ENCODE measurements around the gene ALDH1L1.

The ALDH1L1 gene

DNA sequence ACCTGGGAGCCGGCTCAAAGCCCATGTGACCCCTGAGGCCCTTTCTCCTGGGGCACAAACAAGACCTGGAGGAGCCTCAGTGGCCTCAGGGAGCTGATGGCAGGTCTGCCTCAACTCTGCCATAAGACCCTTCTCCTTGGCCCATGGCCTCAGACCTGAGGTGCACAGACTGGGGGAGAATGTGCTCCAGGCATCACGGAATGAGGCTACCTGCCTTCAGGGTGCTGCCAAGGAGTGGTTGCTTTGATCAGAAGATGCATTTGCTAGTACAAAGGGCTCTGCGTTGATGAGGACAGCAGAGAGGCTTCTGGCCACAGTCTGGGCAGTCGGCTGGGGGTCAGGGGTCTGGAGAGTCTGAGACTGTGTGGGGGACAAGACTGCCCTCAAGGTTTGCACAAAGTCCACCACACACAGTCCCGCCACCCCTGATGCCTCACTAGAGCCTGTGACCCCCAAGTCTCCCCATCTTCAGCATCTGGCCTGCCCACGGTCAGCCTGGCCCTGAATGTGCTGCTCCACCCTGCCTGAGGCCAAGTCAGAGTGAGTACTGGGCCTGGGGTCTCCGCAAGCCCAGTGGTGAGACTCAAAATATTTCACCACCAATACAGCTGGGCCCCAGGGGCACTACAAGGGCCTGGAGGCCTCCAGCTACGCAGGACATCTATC, 26.6 kb downstream of the ALDH1L1 start:
- DNase-seq, result no peak

DNA sequence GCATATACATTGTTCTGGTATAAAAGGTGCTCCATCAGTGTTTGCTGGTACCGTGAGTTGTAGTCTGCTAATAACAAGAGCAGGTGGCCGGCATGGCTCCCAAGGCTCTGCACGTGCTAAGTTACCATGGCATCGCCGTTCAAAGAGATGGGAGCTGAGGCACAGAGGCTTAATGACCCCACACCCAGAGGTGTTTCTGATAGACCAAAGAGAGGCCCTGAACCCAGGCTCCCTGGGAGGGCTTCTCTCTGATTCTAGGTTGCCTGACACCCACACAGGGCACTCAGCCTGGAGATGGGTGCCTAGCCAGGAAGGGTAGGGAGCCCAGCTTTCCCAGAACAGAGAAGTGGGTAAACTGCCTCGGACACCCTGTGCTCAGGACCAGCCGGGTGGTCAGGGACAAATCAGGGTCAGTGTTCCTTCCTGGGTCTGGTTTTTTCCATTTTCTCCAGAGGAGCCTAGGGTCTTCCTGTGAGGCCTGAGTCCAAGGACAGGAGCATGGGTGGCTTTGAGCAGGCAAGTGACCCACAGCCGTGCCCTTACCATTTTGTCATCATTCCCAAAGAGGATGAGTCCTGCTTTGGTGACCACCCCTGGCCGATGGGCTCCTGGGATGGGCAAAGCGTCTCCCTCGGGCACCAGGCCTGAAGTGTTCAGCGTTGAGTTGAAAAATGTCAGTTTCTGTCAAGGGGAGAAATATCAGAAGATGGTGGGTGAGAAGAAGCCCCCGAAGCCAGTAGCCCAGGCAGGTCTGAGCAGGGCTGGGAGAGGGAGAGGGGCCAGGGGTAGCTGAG, 27.3 kb downstream of the ALDH1L1 start:
- no peak for DNase-seq

DNA sequence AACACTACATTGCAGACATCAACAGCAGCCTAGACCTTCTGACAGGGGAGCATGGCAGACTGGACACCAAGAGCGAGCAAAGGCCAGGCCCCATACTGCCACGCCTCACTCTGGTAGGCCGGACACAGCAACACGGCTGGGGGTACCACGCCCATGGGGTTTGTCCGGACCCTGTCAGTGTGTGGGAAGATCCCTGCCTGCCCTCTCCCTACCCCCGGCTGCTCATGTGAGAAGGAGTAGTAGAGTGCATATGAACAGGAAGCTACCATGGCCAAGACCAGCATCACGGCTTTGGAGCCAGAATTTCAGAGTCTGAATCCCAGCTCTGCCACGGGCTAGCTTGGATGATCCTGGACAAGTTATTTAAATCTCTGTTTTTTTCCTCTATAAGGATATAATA, 27.9 kb downstream of the ALDH1L1 start:
- no peak for DNase-seq

DNA sequence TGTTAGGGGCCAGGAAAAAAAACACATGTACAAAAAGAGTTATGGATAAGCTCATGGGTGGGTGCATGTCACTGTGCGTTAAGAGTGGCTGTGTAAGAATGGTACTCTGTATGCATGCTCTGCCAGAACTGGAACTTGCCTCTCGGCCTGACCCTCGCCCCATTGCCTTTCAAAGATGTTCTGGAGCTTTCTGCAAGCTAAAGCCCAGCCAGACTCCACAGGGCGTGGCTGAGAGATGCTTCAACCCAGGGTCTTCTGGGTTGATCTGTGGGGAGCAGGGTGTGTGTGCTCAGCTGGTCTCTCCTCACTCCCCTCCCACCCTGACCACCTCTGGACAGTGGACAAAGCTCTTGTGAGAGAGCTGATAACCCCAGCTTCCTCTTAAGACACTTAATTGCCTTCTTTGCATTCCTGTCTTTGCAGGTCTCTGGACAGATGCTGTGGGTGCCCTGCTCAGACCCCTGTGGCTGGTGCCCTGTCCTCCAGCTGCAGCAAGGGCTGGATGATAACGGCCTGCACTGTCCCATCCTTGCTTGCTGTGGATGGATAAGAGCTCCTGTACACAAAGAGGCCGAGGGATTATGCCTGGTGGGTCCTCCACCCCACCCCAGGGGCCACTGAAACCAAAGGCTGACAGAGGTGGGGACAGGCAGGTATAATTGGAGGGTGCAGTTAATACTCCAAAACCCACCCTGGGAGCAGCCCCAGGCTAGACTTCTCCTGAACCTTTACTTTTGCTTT, 28.7 kb downstream of the ALDH1L1 start:
- no peak for DNase-seq

DNA sequence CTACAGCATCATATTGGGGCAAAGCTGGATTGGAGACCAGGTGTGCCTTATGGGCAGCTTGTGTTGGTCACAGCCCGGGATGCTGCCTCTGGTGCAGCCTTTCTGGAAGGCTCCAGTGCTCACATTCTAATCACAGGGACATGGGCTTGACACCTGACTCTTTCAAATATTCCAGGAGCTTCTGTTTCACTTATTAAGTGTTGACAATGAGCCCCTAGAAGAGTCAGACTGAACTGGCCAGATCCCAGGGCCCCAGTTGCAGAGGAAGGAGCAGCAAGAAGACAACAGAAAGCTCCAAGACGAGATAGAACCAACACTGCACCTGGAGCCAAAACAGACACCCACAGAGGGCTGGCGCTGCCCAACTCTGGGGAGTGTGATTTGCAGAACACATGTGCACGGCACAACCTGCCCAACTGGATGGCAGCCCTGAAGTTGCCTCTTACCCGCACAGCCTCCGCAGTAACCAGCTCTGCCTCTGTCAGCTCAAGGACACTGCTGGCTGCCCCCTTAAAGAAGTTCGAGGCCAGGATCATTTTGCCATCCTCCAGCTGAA, 30.3 kb downstream of the ALDH1L1 start:
- no peak for DNase-seq

DNA sequence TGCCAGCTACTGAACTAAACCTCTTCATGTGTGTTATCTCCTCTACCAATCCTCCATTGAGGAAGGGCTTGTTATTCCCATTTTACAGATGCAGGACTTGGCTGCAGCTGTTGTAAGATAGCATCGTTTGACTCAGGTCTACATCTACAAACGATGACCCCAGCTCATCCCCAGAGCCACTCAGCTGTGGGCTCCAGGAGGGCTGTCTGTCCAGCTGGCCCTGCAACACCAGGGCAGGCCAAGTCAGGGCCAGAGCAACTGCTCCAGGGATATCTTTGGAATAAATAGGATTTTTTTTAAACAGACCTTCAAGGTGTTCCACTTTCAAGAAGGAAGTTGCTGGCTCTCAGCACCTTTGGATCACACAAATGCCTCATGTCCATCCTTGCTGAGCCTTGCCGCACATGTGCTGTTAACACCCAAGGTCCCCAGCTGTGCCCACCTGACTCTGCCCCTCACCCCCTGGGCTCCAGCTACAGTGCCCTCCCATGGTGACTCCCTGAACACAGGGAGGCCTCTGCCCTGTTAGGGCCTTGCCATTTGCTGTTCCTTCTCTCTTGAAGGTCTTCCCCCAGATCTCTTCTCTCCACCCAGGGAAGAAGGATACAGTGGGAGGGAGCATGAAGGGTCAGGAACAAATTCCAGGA, 31.0 kb downstream of the ALDH1L1 start:
- no peak for DNase-seq

DNA sequence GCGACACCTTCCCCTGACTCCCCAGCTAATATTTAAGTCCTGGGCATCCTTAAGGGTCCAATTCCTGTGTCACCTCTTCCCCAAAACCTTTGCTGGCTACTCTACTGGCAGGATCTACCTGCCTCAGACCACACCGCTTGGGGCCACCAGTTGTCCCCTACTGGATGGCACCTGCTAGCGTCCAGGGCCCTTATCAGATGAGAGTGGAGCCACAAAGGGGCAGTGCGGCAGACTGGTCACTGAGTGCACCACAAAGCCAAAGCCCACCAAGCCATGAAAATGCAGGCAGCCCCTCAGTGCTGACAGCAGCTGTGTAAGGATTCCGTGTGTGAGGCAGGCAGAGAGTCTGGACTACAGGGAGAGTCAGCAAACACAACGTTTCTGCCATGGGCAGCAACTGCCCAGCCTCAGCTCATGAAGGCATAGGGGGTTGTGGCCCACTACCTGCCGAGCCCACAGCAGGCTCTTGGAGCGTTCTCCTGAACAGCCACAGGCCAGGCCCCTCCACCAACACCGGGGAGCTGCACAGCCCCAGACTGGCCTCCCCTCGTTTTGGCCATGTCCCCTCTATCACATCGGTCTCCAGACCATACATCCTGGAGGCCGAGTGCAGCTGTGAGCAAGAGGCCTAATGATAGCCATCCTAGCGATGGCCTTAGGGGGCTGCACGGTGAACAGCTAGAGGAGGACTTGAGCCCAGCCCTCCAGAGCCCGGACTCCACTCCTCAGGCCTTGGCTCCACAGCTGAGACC, 32.3 kb downstream of the ALDH1L1 start:
- no peak for DNase-seq

DNA sequence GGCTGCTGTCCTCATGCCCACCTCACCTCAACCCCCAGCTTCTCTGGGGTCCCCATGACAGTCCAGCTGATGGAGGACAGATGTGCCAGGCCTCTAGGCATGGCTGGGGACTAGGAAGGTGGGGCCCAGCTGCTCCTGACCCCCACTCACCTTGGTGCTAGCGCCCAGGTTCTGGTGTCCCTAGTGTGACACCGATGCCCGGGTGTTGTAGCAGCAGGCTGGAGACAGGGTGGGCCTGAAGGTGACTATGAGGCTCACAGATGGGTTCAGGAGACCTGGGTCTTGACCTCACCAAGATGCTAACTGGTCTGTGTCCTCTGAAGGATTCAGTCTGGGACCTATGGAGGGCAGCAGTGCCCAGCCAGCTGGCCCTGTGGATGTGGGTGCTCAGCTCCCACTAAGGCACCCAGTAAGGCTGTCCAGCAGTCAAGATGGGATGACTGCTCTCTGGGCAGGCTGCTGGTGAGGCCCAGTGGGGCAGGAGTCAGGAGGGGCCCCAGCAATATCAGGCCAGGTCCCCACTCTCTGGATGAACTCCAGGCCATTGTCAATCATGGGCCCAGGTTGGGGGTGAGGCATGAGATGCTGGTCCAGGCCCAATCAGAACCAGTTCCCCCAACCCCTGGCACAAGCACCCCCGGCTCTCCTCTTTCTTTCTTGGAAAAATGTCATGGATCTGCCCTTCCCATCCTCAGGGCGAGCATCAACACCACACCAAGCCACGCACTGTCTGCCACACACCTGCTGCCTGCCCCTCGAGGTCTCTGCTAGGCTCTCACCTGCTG, 33.0 kb downstream of the ALDH1L1 start:
- DNase-seq, result no peak

DNA sequence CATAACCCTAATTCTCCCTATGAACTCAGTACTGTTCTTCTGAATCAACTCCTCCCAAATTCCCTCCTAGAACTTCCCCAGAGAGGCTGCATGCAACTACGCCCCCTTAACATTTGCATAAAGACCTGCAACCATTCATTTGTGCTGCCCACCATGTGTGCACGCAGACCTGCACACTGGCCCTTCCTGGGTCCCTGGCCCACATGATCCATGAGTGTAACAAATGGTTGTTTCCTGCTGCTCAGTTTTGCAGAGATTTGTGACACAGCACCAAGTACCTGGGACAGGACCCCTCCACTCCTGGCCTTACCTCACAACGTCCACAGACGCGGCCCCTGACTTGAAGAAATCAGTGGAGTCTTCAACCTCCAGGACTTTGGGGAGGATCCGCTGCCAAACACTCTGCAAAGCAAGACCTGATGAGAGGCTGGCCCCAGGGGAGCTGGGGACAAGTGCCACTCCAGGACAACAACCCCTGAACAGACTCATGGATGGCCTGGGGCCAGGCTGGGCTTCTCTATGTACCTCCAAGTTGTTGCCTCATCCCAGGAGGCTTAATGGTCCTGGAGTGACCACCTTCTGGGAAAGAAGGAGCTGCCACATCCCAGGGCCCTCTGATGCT, 33.8 kb downstream of the ALDH1L1 start:
- DNase-seq, result no peak

DNA sequence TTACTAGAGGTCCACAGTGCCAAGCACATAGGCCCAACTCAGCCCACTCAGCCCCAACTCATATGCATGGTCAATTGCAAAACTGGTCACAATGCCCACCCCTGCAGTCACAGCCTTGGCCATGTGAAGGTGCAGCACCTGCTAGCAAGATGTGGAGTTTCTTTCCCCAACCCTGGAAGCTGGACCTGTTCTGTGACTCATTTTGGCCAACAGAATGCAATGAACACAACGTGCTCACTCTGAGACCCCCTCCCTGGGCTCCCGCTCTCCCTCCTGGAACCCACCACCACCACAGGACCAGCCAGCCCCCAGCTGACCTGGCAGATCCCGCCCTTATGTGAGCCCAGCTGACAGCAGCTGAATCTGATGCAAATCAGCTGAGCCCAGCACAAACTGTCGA, 34.4 kb downstream of the ALDH1L1 start:
- no peak for DNase-seq

DNA sequence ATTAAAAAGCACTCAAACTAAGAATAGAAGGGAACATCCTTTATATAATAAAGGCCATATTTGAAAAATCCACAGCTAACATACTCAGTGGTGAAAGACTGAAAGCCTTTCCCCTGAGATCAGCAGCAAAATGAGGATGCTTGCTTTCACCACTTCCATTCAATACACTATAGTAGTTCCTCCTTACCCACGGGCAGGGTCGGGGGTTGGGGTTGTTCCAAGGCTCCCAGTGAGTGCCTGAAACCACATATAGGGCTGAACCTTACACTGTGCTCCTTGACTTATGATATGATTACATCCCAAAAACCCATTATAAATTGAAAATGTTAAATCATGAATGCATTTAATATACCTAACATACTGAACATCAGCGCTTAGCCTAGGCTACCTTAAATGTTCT, 37.7 kb downstream of the ALDH1L1 start:
- no peak for DNase-seq

DNA sequence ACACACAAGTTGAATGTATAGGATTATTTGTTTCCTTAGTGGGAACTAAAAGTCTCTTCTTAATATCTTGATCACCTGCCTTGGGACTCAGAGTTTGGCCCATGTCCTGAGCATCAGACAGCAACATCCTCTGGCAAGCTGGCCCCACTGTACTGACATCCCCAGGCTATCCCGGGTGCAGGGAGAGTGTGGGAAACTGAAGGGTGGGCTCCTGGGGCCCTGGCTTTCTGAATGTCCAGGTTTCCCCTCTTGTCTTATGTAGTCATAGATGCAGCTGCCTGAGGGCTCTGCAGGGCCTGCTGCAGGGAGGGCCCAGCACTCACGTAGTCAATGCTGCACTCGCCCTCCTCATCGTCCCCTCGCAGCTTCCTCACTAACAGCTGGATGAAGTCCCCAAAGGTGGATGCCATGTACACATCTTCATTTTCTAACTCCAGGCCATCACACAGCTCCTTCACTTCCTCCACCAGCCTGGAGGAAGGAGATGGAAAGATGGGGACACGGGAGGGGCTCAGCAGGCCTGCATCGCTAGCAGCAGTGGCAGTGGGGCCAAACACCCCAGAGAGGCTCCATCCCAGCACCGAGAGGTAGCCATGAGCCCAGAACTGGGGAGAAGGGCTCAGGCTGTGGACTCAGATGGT, 42.8 kb downstream of the ALDH1L1 start:
- no peak for DNase-seq

DNA sequence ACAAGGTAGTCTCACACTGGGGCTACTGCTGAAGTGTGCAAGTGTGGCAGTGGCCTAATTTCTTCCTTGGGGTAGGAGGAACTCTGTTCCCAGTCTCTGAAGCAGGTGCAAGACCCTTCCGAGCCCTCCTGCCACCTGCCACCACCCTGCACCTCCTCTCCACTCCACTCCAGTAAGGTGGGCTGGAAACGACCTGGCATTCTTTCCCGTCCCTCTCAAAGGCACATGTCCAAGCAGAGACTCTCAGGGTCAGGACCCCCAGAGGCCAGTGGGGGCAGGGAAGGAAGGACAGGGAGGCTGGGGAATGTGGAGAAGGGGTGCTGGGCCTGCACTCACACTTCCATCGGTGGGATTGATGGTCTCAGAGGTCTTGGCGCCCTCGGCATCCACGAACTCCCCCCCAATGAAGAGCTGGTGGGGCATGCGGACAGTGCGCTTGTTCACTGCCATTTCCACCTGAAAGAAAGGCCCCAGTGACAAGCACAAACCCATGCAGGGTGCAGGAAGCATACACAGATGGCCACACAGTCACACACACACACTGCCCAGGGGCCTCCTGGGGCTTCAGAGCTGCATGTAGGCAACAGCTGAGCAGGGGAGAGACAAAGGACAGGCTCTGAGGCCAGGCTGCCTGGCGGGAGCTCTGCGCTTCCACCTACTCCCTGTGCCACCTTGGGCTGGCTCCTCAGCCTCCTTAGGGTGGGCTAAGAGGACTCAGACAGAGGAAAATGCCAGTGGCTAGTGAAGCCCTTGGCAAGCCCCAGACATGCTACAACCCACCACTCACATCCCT, 43.8 kb downstream of the ALDH1L1 start:
- no peak for DNase-seq

DNA sequence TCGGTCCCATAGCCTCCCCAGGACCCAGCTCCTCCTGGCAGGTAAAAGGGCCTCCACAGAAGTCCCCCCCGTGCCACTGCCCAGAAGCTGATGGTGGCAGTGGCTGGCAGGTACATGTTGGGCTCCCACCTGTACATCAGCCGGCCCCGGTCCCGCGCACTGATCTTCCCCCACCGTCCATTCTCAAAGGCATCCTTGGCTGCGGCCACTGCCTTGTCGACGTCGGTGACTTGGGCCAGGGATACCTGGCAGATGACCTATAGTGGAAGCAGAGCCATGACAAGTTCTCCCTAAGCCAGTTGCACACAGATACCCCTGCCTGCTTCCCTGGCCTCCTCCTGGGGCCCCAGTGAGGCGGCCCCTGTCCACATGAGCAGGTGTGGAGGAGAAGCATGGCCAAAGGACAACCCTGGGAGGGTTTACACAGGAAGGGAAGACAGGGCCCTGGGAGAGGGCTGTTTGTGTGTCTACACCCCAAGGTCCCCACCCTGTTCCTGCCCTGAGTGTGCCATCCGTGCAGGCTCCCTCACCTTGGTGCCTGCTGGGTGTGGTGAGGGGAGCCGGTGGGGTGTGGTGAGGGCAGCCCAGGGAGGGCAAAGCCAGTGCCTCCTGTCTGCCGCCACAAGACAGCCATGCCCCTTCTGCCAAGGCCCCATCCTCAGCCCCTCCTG, 44.8 kb downstream of the ALDH1L1 start:
- DNase-seq, result no peak

DNA sequence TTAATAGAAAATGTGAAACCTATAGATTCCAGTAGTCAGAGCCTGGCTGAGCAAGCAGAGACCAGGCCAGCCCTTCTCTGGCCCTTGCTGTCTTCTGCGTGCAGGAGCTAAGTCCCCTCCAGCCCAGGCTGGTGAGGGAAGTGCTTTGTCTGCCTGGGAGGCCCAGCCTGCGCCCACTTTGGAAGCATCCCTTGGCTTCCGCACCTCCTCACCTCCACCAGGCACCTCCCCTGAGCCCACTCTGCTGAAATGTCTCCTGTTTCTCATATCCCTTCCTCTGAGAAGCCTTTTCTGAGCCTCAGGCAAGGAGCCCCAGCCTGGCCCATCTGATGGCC, 45.3 kb downstream of the ALDH1L1 start:
- no peak for DNase-seq

DNA sequence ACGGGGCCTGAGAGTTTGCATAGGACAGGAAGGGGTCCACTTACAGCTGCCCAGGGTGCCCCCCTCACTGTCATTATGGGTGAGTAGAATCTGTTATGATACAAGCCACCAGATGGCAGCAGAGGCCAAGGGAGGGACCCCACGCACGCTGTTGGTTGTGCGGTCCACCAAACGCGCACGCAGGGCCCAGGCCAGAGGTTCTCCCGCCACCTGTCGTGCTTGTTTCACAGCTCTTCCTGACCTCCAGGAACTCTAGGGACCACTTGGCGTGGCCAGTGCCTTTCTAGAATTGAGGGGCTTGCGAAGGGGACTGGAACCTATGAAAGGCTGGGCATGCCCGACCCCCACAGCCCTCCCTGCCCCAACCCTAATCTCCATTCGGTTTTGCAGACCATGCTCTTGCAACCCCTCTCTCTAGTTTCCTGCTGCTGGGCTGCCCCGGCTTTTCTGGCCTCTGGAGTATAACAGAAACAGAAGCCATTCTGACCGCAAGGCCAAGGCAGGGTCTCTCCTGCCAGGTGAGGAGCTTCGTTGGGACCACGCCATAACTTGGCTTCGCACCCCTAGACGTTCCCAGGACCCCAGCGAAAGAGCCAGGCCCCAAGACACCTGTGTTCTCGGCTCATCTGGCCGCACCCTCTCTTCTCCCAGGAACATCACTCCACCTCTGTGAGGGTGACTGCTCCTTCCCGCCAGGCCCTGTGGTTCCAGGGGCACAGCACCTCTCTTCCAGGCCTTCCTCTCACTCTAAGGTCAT, 46.0 kb downstream of the ALDH1L1 start:
- DNase-seq, result peak; percentile 41

DNA sequence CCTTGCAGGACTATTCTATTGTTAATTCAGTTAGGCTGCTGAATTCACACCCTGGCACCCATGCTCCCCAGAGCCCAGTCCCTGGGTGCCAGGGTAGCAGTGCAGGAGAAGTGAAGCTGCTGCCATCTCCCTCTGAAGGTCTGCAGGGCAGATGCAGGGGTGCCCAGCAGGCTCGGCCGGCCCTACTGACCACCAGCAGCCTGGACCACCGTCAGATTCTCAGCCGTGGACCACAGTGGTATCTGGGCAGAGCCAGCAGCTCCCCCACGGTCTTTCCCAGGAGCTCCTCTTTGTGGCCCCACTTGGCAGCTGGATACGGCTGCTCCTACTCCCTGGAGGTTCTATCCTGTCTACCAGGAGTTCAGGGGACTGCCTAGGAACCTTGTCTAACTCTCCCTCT, 46.8 kb downstream of the ALDH1L1 start:
- DNase-seq, result no peak

DNA sequence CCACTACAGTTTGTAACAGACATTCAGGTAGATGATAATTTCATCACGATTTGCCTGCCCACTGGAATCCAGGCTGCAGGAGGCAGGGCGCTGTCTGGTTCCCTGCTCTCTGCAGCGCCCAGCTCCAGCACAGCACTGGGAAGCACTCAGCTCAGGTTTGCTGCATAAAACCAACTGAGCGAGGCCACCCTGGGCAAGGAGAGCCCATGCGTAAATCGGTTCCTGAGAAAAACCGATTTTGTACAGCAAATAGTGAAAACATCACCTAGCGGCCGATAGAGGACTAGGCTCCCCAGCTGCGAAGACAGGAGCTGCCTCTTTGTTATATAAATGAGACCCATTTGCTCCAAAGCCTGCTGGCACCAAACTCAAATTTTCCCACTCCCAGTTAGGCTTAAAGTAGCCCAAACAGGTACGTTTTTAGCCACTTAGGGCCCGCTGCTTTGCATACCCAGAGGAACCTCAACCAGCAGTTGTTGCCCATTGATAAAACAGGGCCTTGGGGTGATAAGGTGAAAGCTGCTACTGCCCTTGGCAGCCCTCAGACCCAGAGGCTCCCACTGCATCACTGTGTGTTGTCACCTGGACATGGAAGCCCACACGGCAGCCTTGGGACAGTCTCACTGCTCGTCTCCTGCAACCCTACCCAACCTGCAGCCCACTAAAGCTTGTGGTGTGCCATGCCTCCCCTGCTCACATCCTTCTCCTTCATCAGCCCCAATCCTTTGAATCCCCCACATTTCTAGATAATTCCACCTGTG, 47.5 kb downstream of the ALDH1L1 start:
- DNase-seq, result no peak

All from stimulated activated CD4-positive, alpha-beta T cell treated with anti-CD3 and anti-CD28 coated beads, Interleukin-4, amount 100 ng/mL, for 1 hour (primary cell).